GM12892 (cell line): Measurements from ENCODE around the gene BMP8B.

ENCODE experiments used
- DNase-seq: peaks from one replicate; pipeline ENCODE4 v3.0.0; 2011; ENCODE audit not compliant: insufficient read length
- FAIRE-seq: peaks from 2 replicates; lab custom pipeline; 2011; peaks lifted over from hg19 to GRCh38; lab: Jason Lieb, UNC
- POLR2A ChIP-seq: IDR thresholded peaks from 2 replicates; pipeline ENCODE4 v1.6.1; 2011; ENCODE audit warnings: low read depth, low read length, control low read depth
- POLR2AphosphoS5 ChIP-seq: IDR thresholded peaks from 2 replicates; pipeline ENCODE4 v1.6.1; 2011; ENCODE audit warnings: low read depth, low read length, control low read depth
- TAF1 ChIP-seq: IDR thresholded peaks from 2 replicates; pipeline ENCODE4 v1.6.1; 2011; ENCODE audit warnings: low read depth, mild to moderate bottlenecking, control low read depth, low read length, borderline replicate concordance

Gene BMP8B

DNA sequence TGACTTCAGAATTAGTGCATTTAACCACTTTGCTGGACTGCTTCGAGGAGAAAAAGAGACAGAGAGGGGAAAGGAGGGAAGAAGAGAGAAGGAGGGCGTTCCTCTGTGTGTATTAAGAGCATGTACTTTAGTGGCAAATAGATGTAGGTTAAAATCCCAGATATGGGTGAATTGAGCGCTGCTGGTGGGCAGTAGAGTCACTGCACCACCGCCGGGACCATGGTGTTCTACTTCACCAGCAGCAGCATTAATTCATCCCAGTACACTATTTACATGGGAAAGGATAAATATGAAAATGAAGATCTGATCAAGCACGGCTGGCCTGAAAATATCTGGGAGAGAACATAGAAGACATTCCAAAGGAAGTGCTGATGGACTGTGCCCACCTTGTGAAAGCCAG lies 70.9 kb downstream of the BMP8B start:
- TF ChIP-seq POLR2AphosphoS5 (no peak), POLR2A (no peak), TAF1 (no peak)
- no peak for DNase-seq
- FAIRE-seq = no peak

DNA sequence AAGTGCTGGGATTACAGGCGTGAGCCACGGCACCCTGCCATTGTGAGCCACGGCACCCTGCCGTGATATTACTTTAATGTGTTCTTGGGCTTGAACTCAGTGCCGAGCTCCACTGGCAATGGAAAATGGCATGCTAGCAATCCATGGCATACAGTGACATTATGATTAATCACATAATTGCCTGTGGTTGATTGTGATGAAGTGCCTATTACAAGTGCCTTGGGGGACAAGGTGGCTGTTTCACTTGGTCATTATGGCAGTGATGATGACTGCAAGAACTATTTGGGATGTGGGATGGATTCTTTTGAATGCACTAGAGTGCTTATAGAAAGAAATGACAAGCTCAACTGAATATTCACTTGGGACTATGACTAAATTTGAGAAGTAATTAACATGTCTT lies 75.1 kb downstream of the BMP8B start:
- DNase-seq (no peak), FAIRE-seq (no peak)

DNA sequence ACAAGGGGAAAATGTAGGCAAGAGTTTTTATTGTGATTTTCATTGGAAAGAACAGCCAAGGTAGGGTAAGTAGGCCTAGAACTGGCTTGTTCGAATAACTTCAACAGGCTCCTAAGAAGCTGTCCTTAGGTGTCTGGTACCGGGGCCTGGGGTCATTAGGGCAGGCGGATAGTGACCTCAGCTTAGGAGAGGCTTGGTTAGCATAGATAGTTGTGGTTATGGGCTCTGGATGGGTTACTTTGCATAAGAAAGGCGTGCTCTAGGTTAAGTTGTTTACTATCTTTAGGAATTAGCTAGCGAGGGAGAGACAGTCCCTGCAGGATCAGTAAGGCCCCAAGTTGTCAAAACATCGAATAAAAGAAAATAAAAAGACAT lies 76.7 kb downstream of the BMP8B start:
- TF ChIP-seq POLR2AphosphoS5 = no peak
- TF ChIP-seq POLR2A = no peak
- TF ChIP-seq TAF1 = no peak
- DNase-seq = no peak
- FAIRE-seq = no peak

More for the DNA sequence above, 75.1 kb downstream of the BMP8B start:
- TF ChIP-seq POLR2A (no peak), POLR2AphosphoS5 (no peak), TAF1 (no peak)

DNA sequence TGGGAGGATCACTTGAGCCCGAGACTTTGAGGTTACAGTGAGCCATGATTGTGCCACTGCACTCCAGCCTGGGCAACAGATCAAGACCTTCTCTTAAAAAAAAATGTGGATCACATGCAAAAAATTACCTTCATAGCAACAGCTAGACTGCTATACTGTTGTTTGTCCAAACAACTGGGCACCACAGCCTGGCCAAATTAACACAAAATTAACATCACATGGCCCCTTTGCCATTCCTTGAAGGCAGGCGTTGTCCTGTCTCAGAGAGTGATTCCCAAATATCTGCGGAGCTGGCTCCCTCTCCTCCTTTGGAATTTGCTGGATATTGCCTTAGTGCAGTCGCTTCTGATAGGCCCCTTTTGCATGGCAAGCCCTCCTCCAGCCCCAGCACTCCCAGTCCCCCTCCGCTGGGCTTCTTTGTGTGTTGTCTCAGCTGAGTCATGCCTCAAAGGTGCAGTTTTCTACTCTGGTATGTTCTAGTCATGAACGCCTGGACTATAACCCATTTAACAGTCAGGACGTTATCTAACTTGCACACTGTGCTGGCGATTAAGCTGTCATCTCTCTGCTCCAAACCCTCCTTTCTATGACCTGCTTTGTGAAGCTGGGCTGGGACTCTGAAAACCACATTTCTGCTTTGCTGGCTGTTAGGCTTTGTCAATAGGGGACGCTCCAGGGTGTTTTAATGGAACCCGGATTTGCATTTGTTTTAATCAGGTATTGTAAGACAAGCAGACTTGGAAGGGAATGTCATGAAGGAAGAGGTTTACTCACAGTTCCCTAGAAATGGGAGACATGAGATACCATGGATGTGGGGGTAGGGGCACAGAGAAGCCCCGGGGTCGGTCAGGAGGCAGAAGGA lies 77.3 kb downstream of the BMP8B start:
- DNase-seq (no peak), FAIRE-seq (no peak)
- TF ChIP-seq POLR2A (no peak), TAF1 (no peak), POLR2AphosphoS5 (no peak)

DNA sequence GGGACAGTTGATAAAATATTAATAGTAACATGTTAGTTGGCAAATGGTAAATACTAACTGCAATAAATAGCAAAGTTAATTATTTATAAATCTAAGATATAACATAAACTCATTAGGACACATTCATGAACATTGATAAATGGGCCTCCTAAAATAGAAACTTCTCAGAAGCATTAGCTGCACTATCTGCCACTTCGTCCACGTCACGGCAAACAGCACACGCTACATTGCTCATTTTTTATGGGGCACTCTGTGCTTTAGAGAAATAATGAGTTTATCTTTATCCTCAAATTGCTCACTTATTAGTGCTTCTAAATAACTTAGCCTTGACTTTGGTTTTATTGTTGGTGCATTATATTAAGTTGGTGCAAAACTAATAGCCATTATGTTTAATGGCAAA lies 81.2 kb downstream of the BMP8B start:
- FAIRE-seq = no peak
- no peak for DNase-seq
- TF ChIP-seq POLR2AphosphoS5 (no peak), TAF1 (no peak), POLR2A (no peak)
